GM19193 (cell line): ENCODE results near the gene ZNF135.

Experiments
- POLR2A ChIP-seq: IDR thresholded peaks from 4 replicates; pipeline ENCODE4 v1.6.1; 2011; ENCODE audit not compliant: insufficient read depth, insufficient read length; ENCODE audit errors: extremely low read depth

ZNF135 gene

GRCh38 chr19:58040751-58041525 is 18.1 kb upstream of the ZNF135 start:
- TF ChIP-seq POLR2A = no peak

GRCh38 chr19:58042495-58043340 is 16.4 kb upstream of the ZNF135 start:
- no peak for TF ChIP-seq POLR2A

GRCh38 chr19:58044391-58044790 is 14.7 kb upstream of the ZNF135 start:
- TF ChIP-seq POLR2A = no peak

- no peak for TF ChIP-seq POLR2A
Observed at GRCh38 chr19:58044886-58045285, 14.2 kb upstream of the ZNF135 start.

GRCh38 chr19:58045411-58046050 is 13.6 kb upstream of the ZNF135 start:
- TF ChIP-seq POLR2A = no peak

- TF ChIP-seq POLR2A = no peak
Observed at GRCh38 chr19:58046856-58047255, 12.2 kb upstream of the ZNF135 start.

- TF ChIP-seq POLR2A = no peak
Observed at GRCh38 chr19:58047672-58048071, 11.4 kb upstream of the ZNF135 start.

- no peak for TF ChIP-seq POLR2A
Observed at GRCh38 chr19:58052256-58052655, 6.8 kb upstream of the ZNF135 start.

GRCh38 chr19:58053480-58054156 is 5.5 kb upstream of the ZNF135 start:
- TF ChIP-seq POLR2A = no peak

- TF ChIP-seq POLR2A = no peak
Observed at GRCh38 chr19:58054901-58055874, 3.9 kb upstream of the ZNF135 start.

- TF ChIP-seq POLR2A = no peak
Observed at GRCh38 chr19:58056261-58056660, 2.8 kb upstream of the ZNF135 start.

- TF ChIP-seq POLR2A = no peak
Observed at GRCh38 chr19:58056861-58057260, 2.2 kb upstream of the ZNF135 start.

GRCh38 chr19:58058467-58058866 is 615 bp upstream of the ZNF135 start:
- TF ChIP-seq POLR2A = no peak

GRCh38 chr19:58059671-58060078 is 593 bp downstream of the ZNF135 start:
- no peak for TF ChIP-seq POLR2A

GRCh38 chr19:58060231-58060630 is 1.1 kb downstream of the ZNF135 start:
- TF ChIP-seq POLR2A = no peak

GRCh38 chr19:58063712-58064111 is 4.6 kb downstream of the ZNF135 start:
- no peak for TF ChIP-seq POLR2A
